HG02840 (cell line): Measurements from ENCODE around the gene ACTN1.

ENCODE experiments used
- ATAC-seq: cut with Tn5 transposase; IDR thresholded peaks from one replicate; pipeline ENCODE4 v1.9.1; 2021; ENCODE audit warnings: mild to moderate bottlenecking, moderate library complexity, moderate number of reproducible peaks; ENCODE audit not compliant: unreplicated experiment, low FRiP score

The ACTN1 gene

DNA sequence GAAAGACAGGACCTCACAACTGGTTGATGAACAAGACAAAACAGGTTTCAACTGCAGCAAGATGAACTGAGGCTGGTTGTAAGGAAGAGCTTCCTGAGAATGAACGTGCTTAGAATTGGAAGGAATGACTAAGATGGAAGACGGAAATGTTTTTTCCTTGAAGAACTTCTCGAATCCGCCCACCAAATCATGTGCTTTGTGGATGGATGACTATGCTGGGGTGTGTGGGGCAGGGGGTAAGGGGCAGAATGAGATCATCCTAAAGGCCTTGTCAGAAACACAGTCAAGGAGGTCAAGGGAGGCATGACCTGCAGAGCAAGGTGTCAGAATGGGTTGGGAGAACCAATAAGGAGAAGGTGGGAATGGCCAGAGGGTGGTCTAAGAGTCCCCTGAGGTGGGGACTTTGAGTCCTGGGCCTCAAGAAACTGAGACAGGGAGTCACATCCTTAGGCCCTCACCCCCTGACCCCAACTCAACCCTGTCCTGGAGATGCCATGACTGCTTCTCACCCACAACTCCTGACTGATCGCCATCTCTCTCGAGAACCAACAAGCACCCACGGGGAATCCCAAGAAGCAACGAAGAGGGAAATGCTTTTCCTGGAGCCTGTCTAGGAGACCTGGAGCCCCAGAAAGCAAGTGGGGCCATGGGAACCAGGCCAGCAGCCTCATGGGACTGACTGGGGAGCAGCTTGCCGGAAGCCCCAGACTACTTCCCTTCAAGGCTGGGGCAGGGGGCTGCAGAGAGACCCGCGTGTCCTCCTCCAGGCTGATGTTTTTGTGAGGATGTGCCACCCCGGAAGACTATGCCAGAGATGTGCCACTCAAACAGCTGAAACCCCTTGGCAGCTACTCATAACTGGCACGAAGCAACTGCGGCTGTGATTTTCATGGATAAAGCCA, 84.0 kb downstream of the ACTN1 start:
- ATAC-seq, result no peak

DNA sequence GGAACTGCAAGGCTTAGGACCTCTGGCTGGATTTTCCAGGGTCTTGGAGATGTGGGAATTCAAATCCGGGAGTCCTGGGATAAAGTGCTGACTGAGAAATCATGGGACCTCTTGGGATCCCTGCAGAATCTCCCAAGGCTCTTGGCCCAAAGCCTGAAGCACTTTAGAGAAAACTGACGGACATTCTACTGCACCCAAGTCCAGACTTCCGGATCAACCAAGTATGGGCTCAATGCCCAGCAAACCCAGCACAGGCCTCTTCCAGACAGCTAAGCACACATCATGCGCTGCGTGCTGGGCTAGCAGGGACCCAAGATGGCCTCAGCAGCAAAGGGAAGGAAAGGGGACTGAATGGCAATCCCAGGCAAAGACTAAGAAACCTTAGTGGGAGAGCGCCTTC, 85.0 kb downstream of the ACTN1 start:
- no peak for ATAC-seq

- no peak for ATAC-seq
Observed at GRCh38 chr14:68893566-68893965, 85.5 kb downstream of the ACTN1 start.

- ATAC-seq, result no peak
Observed at GRCh38 chr14:68892961-68893360, 86.1 kb downstream of the ACTN1 start.

DNA sequence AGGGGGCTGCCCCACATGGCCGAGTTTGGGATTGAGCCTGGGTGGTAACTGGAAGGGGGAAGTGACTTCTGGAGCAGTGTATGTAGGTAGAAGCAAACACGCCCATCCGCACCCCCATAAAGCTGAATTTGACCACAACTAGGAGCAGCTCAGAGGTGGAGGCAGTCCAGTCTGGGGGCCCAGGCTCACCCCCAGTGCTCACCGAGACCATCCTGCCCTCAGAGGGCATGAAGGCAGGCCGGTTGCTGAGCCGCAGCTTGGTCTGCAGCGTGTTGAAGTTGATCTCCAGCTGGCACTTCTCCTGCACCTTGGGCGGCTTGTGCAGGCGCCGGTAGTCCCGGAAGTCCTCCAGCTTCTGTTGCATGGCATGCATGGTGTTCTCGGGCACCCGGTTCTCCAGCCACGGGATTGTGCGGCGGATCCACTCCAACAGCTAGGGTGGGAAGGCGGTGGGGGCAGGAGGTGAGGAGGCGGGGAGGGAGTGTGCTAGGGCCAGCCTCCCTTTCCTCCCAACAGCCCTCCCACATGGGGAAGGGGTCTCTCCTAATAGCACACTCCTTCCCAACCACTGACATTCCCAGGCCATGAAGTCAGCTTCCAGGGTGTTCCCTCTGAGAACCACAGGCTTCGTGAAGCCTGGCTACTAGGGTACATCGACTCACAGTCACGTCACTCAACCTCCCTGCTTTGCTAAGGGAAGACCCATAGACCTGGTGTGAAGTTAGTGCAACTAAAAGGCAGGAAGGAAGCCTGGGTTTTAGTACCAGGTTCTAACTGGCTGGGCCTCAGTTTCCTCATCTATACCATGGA, 87.0 kb downstream of the ACTN1 start:
- no peak for ATAC-seq

DNA sequence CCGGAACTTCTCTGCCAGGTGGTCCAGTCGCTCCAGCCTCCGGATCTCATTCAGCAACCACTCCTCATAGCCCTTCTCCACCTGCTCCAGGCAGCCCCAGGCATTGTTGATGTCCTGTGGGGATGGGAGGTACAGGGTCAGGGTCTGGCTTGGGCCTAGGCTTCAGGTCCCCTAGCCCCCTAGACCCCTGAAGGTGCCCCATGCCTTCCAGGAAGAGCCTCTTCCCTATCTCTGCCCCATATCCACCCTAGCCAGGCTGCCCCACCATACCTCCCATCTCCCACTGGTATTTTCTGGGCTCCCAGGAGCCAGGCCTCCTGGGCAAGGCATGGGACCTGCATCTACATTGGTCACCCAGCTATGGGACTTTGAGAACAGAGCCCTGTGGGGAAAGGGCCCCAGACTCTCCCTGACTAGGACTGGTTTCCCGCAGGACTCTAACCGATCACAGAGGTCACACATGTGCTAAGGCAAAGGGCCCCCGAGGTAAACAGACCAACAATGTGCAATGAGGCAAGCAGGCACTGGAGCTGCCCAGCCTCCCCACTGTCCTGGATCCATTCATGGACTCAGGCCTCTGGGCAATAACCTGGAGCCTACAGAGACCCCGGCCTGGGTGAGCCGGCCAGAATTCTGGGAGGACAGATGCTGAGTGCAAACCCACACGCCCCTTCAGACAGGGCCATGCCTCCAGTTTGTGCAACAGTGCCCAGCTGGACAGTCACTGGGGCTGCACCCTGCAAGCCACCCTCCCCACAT, 88.8 kb downstream of the ACTN1 start:
- no peak for ATAC-seq

DNA sequence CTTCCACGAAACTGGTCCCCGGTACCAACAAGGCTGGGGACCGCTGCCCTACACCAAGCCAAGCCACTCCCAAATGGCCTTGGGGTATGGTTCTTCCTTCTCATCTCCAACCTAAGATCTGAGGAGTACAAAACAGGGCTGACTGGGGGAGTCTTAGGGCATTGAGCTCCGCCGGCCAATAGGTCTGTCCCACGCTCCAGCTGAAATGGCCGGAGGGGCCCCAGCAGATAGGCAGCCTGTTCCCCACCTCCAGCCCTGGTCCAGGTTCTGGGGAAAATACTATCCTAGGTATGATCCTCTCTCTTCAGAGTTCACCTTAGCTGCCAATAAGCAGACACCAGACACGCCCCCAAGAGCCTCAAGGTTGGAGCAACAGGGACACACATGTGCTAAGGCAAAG, 90.2 kb downstream of the ACTN1 start:
- no peak for ATAC-seq

DNA sequence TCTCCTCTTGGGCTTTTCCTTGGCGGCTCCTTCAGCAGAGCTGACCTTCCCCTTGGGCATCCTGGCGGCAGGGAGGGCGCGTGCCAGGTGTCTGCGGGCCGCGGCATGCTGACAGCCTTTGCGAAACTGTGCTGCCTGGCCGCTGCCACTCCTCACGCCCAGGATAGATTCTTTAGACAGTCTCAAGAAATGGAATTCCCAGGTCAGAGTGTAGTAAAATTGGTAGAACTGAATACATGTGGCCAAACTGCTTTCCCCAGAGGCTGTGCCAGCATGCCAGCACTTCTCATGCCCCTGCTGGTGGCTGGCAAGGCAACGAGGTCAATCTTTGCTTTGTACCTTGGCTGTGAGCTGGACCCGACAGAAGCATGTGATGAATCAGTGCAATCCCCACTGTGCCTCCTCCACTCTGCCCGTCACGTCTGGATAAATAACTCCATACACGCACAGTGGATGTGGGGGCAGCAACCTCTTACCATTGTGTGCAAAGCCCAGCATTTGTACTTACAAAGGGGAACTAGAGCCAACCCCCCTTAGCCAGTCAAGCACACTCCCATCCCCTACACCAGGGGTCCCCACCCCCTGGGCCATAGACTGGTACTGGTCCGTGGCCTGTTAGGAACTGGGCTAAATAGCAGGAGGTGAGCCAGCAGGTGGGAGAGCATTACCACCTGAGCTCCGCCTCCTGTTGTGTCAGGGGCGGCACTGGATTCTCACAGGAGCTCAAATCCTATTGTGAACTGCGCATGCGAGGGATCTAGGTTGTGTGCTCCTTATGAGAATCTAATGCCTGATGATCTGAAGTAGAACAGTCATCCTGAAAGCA, 90.9 kb downstream of the ACTN1 start:
- no peak for ATAC-seq

- no peak for ATAC-seq
Observed at GRCh38 chr14:68886109-68886434, 93.0 kb downstream of the ACTN1 start.

GRCh38 chr14:68885226-68886108, 93.6 kb downstream of the ACTN1 start:
- ATAC-seq, result no peak

DNA sequence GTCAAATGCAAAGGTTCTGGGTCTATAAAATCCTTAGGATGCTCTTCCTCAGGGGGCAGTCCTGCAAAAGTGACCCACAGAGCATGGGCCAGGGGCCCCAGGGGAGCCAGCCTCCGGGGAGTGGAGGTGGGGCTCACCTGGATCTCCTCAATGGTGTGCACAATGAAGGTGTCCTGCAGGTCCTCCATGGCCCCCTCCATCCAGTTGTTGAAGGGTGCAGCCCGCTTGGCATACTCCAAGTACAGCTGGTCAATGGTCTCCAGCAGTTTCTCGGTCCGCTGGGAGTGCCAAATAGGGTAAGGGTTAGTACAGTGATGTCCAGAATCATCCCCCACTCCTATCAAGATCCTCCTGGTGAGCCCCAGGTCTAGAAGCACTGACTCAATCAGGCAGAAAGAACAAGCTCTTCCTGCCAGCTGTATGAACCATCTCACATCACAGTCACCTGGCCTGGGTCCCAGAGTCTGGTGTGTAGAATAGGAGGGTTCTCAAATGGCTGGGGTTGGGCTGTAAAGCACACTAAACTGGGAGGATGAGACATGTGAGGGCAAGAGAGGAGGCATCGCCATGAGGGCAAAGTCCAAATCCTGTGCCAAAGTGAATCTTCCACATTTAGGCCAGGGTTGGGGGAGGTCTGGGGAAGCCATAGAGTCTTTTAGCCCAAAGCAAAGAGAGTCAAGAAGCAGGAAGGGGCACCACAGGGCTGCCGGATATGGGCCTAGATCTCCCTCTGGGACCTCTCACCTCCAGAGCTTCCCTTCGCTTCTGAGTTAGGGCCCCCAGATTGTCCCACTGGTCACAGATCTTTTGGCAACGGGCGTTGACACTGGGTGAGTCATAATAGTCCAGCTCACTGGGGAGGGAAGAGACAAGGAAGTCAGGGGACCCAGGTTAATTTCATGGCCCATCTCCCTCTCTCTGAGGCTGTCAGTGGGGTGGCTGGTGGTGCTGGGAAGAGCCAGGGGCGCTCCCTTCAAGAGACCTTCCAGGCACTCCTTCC, 94.8 kb downstream of the ACTN1 start:
- ATAC-seq, result no peak

DNA sequence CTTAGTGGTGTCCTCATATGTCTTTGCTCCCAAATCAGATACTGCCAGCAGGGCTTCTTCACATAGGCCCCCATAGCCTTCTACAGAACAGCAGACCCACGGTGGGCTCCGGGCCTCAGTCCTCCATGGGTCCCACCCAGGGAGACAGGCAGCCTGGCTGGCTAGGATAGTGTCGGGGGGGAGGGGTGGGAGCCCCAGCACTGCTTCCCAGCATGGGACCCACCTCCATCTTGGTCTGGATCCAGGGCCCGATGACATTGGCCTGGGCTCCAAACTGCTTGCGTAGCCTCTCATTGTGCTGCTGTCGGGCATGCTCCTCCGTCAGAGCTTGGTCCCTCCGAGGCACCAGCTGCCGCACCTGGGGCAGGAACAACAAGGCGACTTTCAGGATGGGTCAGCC, 96.9 kb downstream of the ACTN1 start:
- no peak for ATAC-seq

GRCh38 chr14:68881396-68881795, 97.7 kb downstream of the ACTN1 start:
- no peak for ATAC-seq

GRCh38 chr14:68880581-68881105, 98.5 kb downstream of the ACTN1 start:
- ATAC-seq, result no peak

- no peak for ATAC-seq
Observed at GRCh38 chr14:68879841-68880575, 99.1 kb downstream of the ACTN1 start.

DNA sequence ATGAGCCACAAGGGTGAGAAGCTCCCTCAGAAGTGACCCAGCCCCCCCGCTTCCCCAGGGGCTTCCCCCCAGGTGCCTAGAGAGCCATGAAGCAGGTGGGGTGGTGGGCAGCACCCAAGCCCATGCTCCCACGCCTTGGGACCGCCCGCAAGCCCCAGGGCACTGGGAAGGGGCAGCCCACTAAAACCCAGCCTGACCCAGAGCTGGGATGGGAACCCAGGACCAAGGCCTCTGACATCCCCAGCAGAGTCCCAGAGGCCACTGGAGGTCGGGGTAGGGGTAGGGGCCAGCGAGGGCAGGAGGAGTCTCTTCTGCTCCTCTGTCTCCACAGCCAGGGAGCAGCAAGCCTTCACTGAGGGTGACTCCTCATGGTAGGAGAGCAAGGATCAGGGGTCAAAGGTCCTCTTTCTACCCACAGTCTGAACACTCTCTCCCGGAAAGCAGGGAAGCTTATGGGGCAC, 99.8 kb downstream of the ACTN1 start:
- ATAC-seq, result no peak

- ATAC-seq, result no peak
Observed at GRCh38 chr14:68878908-68879307, 100.2 kb downstream of the ACTN1 start.
